ENCODE data around the gene TMPRSS6.
"Not testable (repeated sequence)": the region's sequence is repeated elsewhere in the genome, so short reads cannot be mapped to it uniquely, and the experiment has no call there.

Gene TMPRSS6

GRCh38 chr22:37084385-37084784, 25.1 kb downstream of the TMPRSS6 start:
- no peak for DNase-seq

DNA sequence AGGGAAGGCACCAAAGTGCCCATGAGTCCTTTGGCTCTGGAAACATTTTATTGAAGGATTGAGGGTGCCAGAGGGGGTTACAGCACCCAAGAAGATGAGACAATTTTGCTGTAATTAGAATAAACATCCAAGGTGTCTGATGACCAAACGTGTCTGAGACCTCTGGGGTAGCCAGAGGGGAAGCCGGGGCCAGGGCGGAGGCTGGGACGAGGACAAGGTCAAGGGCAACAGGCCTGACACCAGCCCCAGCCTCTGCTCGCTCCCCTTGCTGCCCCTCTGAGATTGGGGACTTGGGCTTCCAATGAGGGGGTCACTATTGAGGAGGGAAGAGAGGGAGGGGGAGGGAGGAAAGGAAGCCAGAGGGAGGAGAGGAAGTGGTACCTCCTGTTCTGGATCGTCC, 25.6 kb downstream of the TMPRSS6 start:
- no peak for DNase-seq

DNA sequence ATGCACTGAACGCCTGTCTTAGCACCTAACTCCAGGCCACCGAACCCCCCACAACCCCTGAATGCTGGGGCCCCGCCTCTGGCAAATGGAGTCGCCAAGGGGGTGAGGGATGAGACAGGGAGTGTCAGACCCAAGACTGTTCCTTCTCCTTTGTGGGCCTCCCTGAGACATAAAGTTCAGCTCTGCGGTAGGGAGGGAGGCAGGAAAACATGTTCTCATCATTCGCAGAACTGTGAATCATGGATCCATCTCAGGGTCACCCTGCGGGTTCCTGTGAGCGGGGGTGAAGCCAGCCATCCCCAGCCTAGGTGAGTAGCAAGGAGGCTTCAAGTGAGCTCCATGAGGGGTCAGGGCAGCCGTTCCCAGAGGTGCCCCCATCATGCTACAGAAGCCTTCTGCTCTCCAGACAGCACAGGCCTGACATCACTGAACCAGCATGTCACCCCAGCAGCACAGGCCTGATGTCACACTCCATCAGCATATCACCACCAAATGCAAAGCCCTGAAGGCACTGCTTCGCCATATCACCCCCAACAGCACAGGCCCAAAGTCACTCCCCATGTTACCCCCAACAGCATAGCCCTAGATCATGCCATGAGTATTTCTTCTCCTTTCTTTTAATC, 27.2 kb downstream of the TMPRSS6 start:
- no peak for DNase-seq

- no peak for DNase-seq
Measured at GRCh38 chr22:37080838-37081237, 28.7 kb downstream of the TMPRSS6 start.

GRCh38 chr22:37080438-37080837, 29.1 kb downstream of the TMPRSS6 start:
- DNase-seq, result no peak

GRCh38 chr22:37079668-37080171, 29.8 kb downstream of the TMPRSS6 start:
- DNase-seq, result no peak

DNA sequence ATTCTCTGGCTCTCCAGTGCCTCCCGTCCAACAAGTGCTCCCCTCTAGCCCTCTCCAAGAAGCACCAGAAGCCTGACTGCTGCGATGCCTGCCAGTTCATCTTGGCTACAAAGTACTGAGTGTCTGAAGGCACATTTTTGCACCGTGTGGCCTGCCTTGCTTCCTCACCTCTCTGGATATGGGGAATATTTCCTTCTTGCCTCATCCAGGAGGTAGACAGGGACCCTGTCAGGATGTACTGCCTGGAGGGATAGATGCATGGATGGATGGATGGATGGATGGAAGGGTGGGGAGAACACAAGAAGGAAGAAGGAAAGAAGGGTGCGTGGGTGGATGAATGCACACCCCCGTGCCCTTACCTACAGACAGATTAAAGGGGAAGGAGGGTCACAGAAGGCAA, 30.4 kb downstream of the TMPRSS6 start:
- no peak for DNase-seq

- DNase-seq, result peak; percentile 4 to 6
Measured at GRCh38 chr22:37077802-37078448, 31.6 kb downstream of the TMPRSS6 start.

DNA sequence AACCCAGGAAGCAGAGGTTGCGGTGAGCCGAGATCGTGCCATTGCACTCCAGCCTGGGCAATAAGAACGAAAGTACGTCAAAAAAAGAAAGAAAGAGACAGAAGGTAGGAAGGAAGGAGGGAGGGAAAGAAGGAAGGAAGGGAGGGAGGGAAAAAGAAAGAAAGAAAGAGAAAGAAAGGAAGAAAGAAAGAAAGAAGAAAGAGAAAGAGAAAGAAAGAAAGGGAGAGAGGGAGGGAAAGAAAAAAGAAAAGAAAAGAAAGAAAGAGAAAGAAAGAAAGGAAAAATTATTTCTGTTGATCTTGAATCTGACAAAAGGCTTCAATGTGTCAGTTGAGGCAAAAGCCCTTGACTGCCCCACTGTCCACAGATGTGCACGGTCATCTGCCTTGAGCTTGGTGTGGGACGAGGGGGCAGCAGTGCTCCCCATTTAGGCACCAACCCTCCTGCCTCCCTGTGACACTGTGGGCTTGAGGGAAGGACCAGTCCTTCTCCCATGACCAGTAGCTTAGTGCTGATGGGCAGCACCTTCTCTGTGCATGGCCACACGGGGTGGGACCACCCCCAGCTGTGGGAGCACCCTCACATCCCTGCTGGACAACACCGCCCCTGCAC, 33.6 kb downstream of the TMPRSS6 start:
- no peak for DNase-seq

- DNase-seq, result no peak
Measured at GRCh38 chr22:37075046-37075445, 34.5 kb downstream of the TMPRSS6 start.

DNA sequence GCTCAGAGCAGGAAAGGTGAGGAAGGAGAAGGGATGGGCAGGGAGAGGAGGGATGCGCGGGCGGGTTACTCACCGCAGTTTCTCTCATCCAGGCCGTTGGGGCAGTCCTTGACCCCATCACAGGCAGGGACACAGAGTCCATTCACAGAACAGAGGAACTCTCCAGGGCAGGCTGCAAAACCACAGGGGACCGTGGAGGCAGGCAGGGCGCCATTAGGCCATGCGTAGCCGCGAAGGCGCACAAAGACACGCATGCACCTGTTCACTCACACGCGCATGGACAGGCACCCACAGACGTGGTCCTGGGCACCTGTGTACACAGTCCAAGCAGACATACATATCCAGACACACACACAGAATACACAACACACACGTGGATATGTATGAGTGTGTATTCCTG, 35.0 kb downstream of the TMPRSS6 start:
- no peak for DNase-seq

GRCh38 chr22:37072673-37073072, 36.8 kb downstream of the TMPRSS6 start:
- DNase-seq, result no peak

GRCh38 chr22:37071850-37072592, 37.5 kb downstream of the TMPRSS6 start:
- DNase-seq, result not testable (repeated sequence)

GRCh38 chr22:37070744-37071143, 38.8 kb downstream of the TMPRSS6 start:
- no peak for DNase-seq

- DNase-seq, result no peak
Measured at GRCh38 chr22:37070334-37070733, 39.2 kb downstream of the TMPRSS6 start.

DNA sequence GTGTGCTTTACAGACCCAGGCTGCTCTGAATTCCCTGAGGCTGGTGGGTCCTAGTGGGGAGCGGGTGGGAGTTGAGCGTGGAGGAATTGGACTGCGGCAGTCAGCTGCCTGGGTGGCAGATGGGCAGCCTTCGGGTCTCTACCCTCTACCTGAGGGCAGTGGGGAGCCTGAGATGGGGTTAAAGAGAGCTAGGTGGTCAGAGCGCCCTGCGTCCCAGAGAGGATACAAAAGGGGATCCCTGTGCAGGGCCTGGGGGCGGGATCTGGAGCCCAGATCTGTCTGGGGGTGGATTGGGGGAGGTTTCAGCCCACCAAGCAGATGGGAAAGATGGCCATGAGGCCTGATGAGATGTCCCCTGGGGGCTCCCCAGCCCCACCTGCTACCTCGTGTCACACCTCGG, 39.8 kb downstream of the TMPRSS6 start:
- no peak for DNase-seq

DNA sequence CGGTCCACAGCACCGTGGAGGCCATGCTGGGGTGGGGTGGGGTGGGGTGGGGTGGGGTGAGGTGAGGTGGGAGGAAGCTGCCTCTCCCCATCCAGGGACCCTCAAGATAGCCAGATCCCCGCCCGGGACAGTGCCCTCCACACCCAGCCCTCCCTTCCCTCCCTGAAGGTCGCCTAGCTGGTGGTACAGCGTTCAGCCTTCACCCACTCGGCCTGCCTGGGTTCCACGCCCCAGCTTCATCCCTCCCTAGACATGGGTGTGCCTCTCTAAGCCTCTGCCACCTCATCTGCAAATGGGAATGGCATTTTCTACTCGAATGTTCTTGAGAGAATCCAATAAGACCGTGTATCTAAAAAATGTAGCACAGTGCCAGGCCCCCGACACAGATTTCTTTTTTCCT, 40.2 kb downstream of the TMPRSS6 start:
- DNase-seq, result no peak

- DNase-seq, result no peak
Measured at GRCh38 chr22:37068859-37069258, 40.7 kb downstream of the TMPRSS6 start.

GRCh38 chr22:37067428-37067827, 42.1 kb downstream of the TMPRSS6 start:
- no peak for DNase-seq

GRCh38 chr22:37065961-37066360, 43.6 kb downstream of the TMPRSS6 start:
- no peak for DNase-seq

GRCh38 chr22:37065180-37065579, 44.3 kb downstream of the TMPRSS6 start:
- no peak for DNase-seq

- no peak for DNase-seq
Measured at GRCh38 chr22:37064553-37064952, 45.0 kb downstream of the TMPRSS6 start.
